KMS-11 (cell line): ENCODE data around the gene MPRIP.

Source experiments
- H2AFZ ChIP-seq: fragments of 200-600 bp; sonication (generic); 2 replicates; pipeline ENCODE4 v1.6.1; 2016; ENCODE audit warnings: antibody characterized with exemption, mixed run types, low read depth
- H3K27ac ChIP-seq: fragments of 200-600 bp; sonication (generic); 2 replicates; pipeline ENCODE4 v1.6.1; 2016; ENCODE audit warnings: mild to moderate bottlenecking, mixed run types
- H3K27me3 ChIP-seq: fragments of 200-600 bp; sonication (generic); 2 replicates; pipeline ENCODE4 v1.6.1; 2017; ENCODE audit warnings: mild to moderate bottlenecking, low read depth, mixed run types, moderate library complexity; ENCODE audit not compliant: insufficient read depth
- H3K36me3 ChIP-seq: fragments of 200-600 bp; sonication (generic); 2 replicates; pipeline ENCODE4 v1.6.1; 2017; ENCODE audit warnings: mild to moderate bottlenecking, mixed run types; ENCODE audit not compliant: insufficient read depth
- H3K4me1 ChIP-seq: fragments of 200-600 bp; sonication (generic); 2 replicates; pipeline ENCODE4 v1.6.1; 2016; ENCODE audit warnings: mild to moderate bottlenecking, low read depth, mixed run types; ENCODE audit not compliant: poor library complexity, severe bottlenecking
- H3K4me2 ChIP-seq: fragments of 200-600 bp; sonication (generic); 2 replicates; pipeline ENCODE4 v1.7.0; 2016; ENCODE audit warnings: mild to moderate bottlenecking, mixed run types
- H3K4me3 ChIP-seq: fragments of 200-600 bp; sonication (generic); IDR thresholded peaks from 2 replicates; pipeline ENCODE4 v1.6.1; 2017; ENCODE audit warnings: low read depth, low read length, mixed read lengths; ENCODE audit not compliant: insufficient read depth
- H3K79me2 ChIP-seq: fragments of 200-600 bp; sonication (generic); 2 replicates; pipeline ENCODE4 v1.6.1; 2016; ENCODE audit warnings: low read depth, mixed run types; ENCODE audit not compliant: insufficient read depth
- H3K9ac ChIP-seq: fragments of 200-600 bp; sonication (generic); 2 replicates; pipeline ENCODE4 v1.6.1; 2016; ENCODE audit warnings: mild to moderate bottlenecking, mixed run types
- H4K20me1 ChIP-seq: fragments of 200-600 bp; sonication (generic); 2 replicates; pipeline ENCODE4 v1.6.1; 2016; ENCODE audit warnings: mild to moderate bottlenecking, mixed run types; ENCODE audit not compliant: insufficient read depth
- TF ChIP-seq, protein P1 (sequence below): fragments of 200-600 bp; sonication (generic); conservative IDR thresholded peaks from 2 replicates; pipeline ENCODE4 v1.6.1; 2017; ENCODE audit warnings: low read depth, mild to moderate bottlenecking, antibody characterized with exemption, low read length, moderate library complexity, mixed read lengths

The MPRIP gene

DNA sequence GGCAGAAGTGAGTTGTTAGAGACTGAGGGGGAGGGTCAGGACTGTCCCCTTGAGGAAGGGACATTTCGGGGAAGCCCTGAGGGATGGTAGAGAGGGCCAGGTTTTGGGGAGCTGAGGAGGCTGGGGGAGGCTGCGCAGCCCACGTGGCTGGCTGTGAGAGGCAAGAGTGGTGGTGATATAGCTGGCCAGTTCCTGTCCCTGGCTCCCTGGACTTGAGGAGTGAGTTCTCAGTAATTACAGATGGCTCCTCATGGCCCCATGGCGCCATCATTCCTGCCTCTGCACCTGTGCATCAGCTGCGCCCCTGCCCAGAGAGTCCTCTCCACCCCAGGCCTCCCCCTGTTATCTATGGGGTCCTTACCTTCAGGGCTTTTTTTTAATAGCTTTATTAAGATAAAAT, 30.3 kb downstream of the MPRIP start:
- Histone ChIP-seq H3K4me1 (peaks cover under 1% of the 10 kb centered on the region), H4K20me1 (no peaks in the 10 kb centered on the region), H3K4me3 (no peak overlapping the region), H3K27me3 (no peaks in the 10 kb centered on the region), H3K27ac (no peak overlapping the region), H2AFZ (no peak overlapping the region), H3K79me2 (peaks cover 7% of the 10 kb centered on the region; the same call in 1 of the 2 replicates), H3K9ac (no peak overlapping the region), H3K36me3 (no peaks in the 10 kb centered on the region), H3K4me2 (no peak overlapping the region)
- TF ChIP-seq, protein P1, sequence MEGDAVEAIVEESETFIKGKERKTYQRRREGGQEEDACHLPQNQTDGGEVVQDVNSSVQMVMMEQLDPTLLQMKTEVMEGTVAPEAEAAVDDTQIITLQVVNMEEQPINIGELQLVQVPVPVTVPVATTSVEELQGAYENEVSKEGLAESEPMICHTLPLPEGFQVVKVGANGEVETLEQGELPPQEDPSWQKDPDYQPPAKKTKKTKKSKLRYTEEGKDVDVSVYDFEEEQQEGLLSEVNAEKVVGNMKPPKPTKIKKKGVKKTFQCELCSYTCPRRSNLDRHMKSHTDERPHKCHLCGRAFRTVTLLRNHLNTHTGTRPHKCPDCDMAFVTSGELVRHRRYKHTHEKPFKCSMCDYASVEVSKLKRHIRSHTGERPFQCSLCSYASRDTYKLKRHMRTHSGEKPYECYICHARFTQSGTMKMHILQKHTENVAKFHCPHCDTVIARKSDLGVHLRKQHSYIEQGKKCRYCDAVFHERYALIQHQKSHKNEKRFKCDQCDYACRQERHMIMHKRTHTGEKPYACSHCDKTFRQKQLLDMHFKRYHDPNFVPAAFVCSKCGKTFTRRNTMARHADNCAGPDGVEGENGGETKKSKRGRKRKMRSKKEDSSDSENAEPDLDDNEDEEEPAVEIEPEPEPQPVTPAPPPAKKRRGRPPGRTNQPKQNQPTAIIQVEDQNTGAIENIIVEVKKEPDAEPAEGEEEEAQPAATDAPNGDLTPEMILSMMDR = no peak

DNA sequence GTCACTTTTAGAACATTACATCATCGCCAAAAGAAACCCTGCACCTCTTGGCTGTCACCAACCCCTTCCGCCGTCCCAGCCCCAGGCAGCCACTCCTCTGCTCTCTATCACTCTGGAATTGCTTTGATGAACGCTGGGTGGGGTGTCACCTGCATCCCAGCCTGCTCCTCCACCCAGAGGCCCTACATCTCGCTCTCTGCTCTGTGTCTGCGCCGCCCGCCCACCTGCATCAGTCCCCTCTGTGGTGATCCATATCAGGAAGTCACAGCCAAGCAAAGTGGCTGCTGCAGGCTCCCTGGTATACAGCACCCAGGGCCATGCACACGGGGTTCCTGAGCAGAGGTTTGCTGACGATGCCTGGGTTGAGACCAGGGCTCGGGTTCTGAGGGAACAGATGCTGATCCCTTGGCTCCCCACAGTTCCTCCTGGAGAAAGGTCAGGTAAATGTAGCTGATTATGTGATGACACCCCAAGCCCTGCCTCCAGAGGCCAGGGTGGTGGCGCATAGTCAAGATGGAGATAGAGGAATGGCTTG, 30.8 kb downstream of the MPRIP start:
- Histone ChIP-seq H3K4me3 (no peak overlapping the region), H3K36me3 (no peaks in the 10 kb centered on the region), H3K4me2 (no peak overlapping the region), H3K79me2 (peaks cover 7% of the 10 kb centered on the region; the same call in 1 of the 2 replicates), H3K27me3 (no peaks in the 10 kb centered on the region), H3K9ac (no peak overlapping the region), H3K27ac (no peak overlapping the region), H4K20me1 (no peaks in the 10 kb centered on the region), H2AFZ (no peak overlapping the region), H3K4me1 (no peaks in the 10 kb centered on the region)
- TF ChIP-seq, protein P1 = no peak

DNA sequence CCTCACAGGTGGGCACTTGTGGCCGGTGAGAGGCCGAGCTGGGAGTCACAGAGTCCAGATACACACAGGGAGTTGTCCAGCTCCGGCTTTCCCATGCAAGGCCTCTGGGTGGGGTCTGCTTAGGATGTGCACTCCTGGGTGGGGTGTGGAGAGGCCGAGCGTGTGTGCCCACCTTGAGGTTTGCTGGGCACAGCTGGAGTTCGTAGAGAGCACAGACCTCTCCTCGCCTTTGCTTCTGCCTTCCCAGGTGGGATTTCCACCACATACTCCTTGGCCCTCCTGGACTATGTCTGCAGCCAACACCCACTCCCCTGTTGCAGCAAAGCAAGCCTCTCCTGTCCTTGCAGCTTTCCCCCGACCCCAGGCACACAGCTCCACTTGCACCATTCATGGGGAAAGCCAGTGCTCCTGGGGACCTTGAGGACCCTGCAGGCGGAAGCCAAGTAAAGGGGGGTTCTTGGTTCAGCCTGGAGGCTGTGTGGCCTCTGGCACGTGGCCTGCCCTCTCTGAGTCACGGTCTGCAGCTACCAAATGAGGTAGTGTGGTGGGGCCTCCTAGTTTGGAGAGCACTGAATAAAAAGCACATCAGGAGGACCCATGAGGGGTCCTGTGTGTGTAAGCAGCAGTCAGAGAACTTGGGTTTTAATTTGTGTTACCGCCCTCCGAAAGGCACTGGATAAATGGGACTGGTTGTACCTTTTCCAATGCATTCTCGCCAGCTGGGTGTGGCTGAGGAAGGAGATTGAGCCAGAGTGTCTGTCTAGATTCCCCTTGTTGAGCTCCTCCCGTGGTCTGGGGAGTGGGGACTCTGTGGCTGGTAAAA, 31.5 kb downstream of the MPRIP start:
- Histone ChIP-seq H3K27me3 (no peaks in the 10 kb centered on the region), H3K27ac (no peak overlapping the region), H3K4me1 (no peaks in the 10 kb centered on the region), H3K9ac (no peak overlapping the region), H4K20me1 (no peaks in the 10 kb centered on the region), H2AFZ (no peak overlapping the region), H3K4me3 (no peak overlapping the region), H3K4me2 (no peak overlapping the region), H3K79me2 (peaks cover 7% of the 10 kb centered on the region; the same call in 1 of the 2 replicates), H3K36me3 (no peaks in the 10 kb centered on the region)
- TF ChIP-seq, protein P1 = no peak

DNA sequence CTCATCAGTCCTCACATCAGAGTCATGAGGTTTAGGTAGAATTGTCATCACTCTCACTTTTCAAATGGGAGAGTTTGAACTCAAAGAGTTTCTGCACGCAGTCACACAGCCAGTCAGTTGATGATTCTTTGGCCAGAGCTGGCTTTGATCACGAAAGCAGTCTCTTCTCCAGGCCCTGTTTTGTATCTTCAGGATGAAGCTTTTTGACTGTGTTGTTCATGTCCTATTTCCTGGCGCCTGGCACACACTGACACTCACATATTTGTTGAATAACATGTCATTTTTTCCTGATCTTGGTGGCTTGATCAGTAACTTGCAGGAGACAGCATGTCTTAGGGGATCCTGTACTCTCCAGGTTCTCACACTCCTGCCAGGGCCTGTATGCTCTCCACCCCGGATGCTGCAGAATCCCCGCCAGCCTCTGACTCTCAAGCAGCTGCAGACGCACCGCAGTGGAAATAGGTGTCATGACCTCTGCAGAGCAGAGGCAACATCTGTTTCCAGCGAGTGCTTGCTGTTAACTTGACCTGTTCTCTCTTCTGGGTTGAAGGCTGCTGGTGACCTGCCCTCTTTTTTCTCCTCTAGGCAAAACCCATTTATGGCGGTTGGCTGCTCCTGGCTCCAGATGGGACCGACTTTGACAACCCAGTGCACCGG, 33.0 kb downstream of the MPRIP start:
- Histone ChIP-seq H2AFZ (no peak overlapping the region), H3K4me1 (no peaks in the 10 kb centered on the region), H3K4me3 (no peak overlapping the region), H3K9ac (no peak overlapping the region), H4K20me1 (no peaks in the 10 kb centered on the region), H3K27me3 (no peaks in the 10 kb centered on the region), H3K36me3 (no peaks in the 10 kb centered on the region), H3K79me2 (no peaks in the 10 kb centered on the region; the same call in 1 of the 2 replicates), H3K27ac (no peak overlapping the region), H3K4me2 (no peak overlapping the region)
- TF ChIP-seq, protein P1 = no peak
